HG03135 (cell line): Measurements from ENCODE around the gene ATP6V0B.
A peak's percentile ranks its signal among the peaks of the same experiment; 100 is the strongest.

Source experiments
- ATAC-seq: cut with Tn5 transposase; IDR thresholded peaks from one replicate; pipeline ENCODE4 v1.9.1; 2021; ENCODE audit warnings: mild to moderate bottlenecking, moderate library complexity; ENCODE audit not compliant: unreplicated experiment

The ATP6V0B gene

GRCh38 chr1:43968348-43968948, 6.3 kb upstream of the ATP6V0B start:
- ATAC-seq: no peak

DNA sequence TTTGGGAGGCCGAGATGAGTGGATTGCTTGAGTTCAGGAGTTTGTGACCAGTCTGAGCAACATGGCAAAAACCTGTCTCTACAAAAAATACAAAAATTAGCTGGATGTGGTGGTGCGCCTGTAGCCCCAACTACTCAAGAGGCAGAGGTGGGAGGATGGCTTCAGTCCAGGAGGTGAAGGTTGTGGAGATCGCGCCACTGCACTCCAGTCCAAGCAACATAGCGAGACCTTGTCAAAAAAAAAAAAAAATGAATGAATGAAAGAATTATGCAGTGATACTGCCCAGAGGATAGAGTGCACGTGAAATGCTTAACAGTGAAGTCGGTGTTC, 5.4 kb upstream of the ATP6V0B start:
- ATAC-seq: no peak

DNA sequence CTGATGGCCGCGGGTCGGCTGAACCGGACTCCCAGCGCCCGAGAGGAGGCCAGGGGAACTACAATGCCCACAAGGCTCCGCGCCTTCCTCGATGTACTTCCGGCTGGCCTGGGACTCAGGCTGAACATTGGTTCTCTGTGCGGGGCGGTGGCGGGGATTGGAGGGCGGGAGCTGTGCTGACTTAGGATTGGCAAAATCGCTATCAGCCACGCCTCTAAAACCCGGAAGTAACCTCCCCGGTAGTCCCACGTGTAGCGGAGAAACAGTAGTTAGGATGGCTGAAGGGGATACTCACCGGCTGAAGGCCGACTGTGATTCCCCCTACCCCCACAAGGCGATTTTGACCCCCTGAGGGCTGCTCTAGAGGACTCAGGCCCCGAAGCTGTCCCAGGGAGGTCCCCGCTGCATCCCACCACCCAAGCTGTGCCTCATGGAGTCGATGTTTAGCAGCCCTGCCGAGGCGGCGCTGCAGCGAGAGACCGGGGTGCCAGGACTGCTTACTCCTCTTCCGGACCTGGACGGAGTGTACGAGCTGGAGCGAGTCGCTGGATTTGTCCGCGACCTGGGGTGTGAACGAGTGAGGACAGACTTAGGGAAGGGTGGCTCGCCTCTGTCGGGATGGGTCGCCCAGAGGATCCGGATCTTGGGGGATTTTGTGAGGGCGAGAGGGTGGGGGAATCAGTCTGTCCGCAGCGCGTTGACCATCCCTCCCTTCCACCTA, 4.9 kb upstream of the ATP6V0B start, which contains the start of gene DPH2:
Gene DPH2, plus strand, starts transcription at position 265 of the 721 bp plus-strand sequence. Its CDS starts 166 bp downstream, at position 431.
- peak; percentile 82 for ATAC-seq

- ATAC-seq: no peak
These were observed 4.3 kb upstream of the ATP6V0B start for GRCh38 chr1:43970502-43970901.

DNA sequence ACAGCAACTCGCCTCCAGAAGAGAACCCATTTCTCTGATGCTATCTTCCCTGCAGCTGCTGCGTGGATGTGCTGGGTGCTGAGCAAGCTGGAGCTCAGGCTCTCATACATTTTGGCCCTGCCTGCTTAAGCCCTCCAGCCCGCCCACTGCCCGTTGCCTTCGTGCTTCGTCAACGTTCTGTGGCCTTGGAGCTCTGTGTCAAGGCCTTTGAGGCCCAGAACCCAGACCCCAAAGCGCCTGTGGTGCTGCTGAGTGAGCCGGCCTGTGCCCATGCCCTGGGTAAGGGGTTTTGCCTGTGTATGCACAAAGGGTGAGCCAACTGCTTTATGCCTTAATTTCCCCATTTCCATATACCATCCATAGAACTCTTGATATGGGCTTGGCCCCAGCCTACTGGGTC, 3.8 kb upstream of the ATP6V0B start:
- no peak for ATAC-seq

DNA sequence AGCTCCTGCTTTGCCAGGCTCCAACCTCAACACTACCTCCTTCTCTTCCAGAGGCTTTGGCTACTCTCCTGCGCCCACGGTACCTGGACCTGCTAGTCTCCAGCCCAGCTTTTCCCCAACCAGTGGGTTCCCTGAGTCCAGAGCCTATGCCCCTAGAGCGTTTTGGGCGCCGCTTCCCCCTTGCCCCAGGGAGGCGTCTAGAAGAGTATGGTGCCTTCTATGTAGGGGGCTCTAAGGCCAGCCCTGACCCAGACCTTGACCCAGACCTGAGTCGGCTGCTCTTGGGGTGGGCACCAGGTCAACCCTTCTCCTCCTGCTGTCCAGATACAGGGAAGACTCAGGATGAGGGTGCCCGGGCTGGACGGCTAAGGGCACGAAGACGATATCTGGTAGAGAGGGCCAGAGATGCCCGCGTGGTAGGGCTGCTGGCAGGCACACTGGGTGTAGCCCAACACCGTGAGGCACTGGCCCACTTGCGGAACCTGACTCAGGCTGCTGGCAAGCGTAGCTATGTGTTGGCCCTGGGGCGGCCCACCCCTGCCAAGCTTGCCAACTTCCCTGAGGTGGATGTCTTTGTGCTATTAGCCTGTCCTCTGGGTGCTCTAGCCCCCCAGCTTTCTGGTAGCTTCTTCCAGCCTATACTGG, 3.3 kb upstream of the ATP6V0B start:
- no peak for ATAC-seq

- no peak for ATAC-seq
These were observed 748 bp upstream of the ATP6V0B start for GRCh38 chr1:43973981-43974442.

DNA sequence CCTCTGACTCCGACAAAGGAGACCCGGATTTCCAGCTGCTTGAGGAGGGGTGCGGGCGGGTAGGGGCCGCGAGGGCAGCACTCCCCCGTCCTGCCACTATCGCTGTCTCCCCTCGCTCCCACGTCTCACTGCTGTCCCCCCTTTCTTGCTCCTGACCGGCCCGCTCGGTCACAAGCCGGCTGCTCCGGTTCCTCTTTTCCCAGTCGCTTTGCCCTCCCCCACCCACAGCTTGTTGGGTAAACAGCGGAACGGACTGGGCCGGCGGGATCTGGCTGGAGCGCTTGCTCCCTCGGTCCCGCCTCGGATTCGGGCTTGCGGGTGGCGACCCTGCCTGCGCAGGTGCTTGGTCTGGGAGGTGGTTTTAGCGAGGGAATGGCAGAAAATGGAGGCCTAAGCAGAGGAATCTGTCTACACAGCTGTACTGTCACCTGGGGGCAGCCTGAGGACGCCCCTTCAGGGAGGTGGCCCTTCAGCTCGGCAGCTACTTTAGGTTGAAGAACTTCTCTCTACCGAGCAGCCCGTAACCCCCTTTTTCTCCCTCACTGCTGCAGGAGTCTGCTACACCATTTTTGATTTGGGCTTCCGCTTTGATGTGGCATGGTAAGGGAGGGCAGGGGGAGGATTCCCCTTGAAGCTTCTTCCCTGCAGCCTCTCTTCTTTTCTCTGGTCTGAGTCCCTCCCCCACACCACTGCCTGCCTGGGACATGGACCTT, 645 bp downstream of the ATP6V0B start:
- ATAC-seq: peak; percentile 2

- no peak for ATAC-seq
These were observed 1.3 kb downstream of the ATP6V0B start for GRCh38 chr1:43976045-43976444.

DNA sequence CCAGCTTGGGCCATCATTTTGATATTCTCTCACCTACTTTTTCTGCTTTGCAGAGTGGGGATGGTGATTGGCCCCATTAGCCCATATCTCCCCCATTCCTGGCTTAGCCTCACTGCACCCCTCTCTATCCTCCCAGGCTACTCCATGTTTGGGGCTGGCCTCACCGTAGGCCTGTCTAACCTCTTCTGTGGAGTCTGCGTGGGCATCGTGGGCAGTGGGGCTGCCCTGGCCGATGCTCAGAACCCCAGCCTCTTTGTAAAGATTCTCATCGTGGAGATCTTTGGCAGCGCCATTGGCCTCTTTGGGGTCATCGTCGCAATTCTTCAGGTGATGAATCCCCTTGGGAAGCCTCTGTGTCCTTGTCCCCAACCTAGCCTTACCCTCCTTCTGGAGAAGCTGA, 2.1 kb downstream of the ATP6V0B start:
- ATAC-seq: no peak

DNA sequence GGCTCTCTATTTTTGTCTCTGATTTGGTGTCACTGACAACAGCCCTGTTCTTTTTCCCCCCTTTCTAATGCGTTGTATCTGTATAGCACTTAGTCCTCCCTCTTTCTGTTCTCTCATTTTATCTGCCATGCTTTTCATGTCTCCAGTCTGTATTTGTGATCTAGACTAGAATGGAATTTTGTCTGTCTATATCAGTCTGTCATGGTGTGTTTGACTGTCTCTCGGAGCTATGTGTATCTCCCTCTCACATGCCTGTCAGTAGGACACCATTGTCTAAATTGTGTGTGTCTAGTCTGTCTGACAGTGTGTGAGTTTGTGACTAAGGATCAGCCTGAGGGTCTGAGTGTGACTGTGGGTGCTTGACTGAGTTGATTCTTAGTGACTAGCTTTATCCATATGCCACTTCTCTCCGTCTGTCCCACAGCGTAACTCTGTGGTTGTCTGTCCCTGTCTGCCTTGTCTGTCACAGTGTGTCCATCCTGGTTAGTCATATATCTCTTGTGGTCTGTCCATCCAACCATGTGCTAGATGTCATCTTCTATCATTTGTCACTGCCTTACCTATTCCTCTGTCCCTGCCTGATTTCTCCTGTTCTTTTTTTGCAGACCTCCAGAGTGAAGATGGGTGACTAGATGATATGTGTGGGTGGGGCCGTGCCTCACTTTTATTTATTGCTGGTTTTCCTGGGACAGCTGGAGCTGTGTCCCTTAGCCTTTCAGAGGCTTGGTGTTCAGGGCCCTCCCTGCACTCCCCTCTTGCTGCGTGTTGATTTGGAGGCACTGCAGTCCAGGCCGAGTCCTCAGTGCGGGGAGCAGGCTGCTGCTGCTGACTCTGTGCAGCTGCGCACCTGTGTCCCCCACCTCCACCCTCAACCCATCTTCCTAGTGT, 2.9 kb downstream of the ATP6V0B start:
- ATAC-seq: no peak

DNA sequence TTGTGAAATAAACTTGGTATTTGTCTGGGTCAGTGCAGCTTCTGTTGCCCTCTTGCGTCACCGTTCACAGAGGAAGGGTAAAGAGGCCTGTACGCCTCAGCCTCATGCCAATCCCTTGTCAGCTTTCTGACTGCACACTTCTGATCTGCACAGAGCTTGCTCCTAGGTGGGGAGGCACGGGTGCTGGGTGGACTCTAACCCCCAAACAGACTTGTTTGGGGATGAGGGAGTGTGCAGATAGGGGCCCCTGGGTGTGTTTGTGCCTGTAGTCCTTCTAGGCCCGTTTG, 3.4 kb downstream of the ATP6V0B start:
- ATAC-seq: no peak

DNA sequence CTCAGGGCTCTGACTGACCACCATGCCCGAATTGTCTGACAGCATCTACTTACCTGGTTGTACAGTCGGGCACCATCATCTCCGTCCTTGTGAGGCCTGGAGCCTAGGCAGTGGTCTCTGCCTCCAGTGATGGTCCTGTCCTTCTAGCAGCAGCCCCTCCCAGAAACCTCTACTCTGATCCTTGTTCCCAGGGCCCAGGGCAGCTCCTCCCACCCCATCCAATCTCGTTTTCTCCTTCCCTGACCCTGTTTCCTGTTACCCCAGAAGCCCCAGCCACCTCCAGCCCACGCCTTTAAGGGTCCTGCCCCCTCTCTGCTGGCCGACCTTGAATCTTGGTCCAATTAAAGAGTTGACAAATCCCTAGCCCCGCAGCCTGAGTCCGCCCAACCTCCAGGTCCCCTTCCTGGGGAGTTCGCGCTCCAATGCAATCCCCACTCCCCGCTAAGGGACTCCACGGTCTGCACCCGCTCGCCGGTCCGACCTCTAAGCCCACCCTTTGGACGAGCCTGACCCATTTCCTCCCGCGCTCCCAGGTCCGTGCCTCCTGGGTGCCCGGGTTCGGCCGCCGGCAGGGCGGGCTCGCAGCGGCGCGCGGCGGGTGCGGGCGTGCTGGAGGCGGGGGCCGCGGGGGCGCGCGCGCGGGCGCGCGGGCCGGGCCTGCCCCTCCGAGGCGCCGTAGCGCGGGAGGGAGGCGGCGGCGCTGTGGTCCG, 3.9 kb downstream of the ATP6V0B start, which contains the start of gene B4GALT2:
Gene B4GALT2, plus strand, starts transcription at position 660 of the 710 bp plus-strand sequence. CDS start 1,951 bp downstream, outside the sequence.
- no peak for ATAC-seq

- no peak for ATAC-seq
These were observed 4.4 kb downstream of the ATP6V0B start for GRCh38 chr1:43979261-43979527.

DNA sequence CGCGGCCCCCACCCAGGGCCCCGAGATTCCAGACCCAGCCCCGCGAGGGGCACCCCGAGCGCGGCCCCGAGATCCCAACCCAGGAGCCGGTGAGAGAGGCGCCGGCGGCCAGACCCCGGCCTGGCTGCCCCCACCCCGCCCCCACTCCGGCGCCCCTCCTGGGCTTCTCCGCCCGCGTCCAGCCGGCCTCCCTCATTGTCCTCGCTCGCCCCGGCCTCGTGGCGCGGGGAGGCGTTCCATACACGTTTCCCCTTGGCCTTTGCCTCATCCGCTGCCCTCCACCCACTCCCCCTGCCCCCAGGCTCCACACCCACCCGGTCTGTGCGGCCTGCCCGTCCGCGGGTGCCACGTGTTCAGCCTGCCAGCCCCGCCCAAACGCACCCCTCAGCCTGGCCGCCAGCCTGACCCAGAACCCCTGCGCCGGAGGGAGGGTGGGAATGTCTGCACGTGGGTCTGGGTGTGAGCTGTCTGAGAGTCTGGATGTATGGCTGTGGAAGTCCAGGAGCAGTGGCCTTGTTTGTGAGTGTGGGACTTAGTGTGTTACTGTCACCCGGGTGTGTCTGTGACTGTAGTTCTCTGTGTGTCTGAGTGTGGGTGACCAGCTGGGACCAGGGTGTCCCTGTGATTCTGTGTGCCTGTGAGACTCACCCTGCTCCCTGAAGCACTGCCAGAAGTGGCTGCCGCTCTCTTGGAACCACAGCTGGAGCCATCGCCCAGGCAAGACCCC, 4.9 kb downstream of the ATP6V0B start:
- no peak for ATAC-seq

DNA sequence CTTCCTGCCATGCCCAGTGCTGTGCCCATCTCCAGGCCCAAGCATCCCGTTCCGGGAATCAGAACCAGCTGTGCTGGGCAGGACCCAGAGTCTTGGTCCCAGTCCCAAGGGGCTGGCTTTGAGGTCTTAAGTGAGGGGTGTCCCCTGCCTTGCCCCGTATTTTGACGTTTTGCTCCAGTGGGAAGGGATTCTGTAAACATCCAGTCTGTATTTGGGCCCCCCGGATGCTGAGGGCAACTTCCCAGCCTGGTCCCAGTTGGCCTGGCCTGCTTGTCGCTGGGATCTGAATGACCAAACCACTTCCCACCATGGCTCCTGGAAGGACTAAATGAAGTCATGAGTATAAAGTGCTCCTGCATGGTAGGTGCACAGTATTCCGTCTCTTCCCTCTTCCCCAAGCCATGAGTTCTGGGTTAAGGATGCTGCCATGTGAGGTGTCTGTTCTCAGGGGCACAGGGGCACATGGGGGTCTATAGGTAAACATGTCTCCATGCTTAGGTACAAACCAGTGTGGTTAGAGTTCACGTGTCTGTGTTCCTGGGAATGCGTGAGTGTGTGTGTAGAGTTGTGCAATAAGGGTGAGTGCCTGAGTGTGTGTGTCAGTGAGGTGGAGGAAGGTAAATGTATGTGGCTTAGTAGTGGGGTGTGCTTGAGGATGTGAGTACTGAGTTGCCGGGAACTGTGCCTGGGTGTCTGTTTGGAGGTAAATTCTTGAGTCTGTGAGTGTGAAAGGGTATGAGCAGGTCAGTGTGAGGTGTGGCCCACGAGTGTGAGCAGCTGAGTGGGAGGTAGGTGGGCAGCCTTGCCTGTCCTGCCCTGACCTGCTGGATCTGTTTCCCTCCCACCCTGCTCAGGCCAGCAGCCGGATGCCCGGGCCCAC, 5.7 kb downstream of the ATP6V0B start:
- no peak for ATAC-seq

GRCh38 chr1:43981135-43981491, 6.4 kb downstream of the ATP6V0B start:
- ATAC-seq: no peak

DNA sequence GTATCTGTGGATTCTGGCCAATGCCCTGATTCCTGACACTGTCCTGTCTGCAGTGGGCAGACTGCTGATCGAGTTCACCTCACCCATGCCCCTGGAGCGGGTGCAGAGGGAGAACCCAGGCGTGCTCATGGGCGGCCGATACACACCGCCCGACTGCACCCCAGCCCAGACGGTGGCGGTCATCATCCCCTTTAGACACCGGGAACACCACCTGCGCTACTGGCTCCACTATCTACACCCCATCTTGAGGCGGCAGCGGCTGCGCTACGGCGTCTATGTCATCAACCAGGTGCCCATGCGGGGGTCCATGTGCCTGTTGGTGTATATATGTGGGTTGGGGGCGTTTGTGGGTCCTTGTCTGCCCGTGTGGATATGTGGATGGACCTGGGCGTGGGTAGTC, 6.9 kb downstream of the ATP6V0B start:
- ATAC-seq: no peak

DNA sequence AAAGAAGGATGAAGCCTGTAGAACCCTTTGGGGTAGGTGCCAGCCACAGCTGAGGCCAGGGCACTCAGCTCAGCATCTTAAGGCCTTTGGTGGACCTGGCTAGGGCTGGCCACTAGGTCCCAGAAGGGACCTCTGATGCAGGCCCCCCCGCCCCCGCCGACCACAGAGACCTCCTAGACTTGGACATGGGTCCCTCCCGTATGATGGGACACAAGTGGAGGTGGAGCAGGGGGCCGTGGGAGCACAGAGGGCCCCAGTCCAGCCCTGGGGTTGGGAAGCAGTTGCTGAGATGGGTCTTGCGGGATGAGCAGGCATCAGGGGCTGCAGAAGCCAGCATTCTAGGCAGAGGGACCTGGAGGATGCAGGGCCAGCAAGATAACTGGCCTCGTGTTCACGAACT, 7.5 kb downstream of the ATP6V0B start:
- no peak for ATAC-seq
